Testis (tissue), 3 donors: ENCODE data around the gene SLC16A8. TPM values are rescaled to one million over a fixed set of nuclear protein-coding genes. Genes with fewer than 3 reads are reported as not detected.

ENCODE experiments used
- DNase-seq: peaks from one replicate; pipeline ENCODE4 v3.0.0-alpha.2; 2019
- H3K27ac ChIP-seq, 2 donors: fragments of 200-600 bp; sonication (generic); one replicate each; pipeline ENCODE4 v1.5.1; 2019
- H3K27me3 ChIP-seq: fragments of 200-600 bp; sonication (generic); one replicate; pipeline ENCODE4 v1.5.1; 2019
- H3K36me3 ChIP-seq: fragments of 200-600 bp; sonication (generic); one replicate; pipeline ENCODE4 v1.5.1; 2017; ENCODE audit warnings: low read depth; ENCODE audit errors: missing control alignments
- H3K4me1 ChIP-seq: fragments of 200-600 bp; sonication (generic); one replicate; pipeline ENCODE4 v1.5.1; 2019
- H3K4me3 ChIP-seq, 2 donors: fragments of 200-600 bp; sonication (generic); one replicate each; pipeline ENCODE4 v1.5.1; 2017 to 2019
- H3K9me3 ChIP-seq: fragments of 200-600 bp; sonication (generic); one replicate; pipeline ENCODE4 v1.5.1; 2017
- POLR2A ChIP-seq: fragments of 450-650 bp; IDR thresholded peaks from one replicate; pipeline ENCODE4 v1.6.1; 2017; ENCODE audit warnings: antibody characterized with exemption, mild to moderate bottlenecking, moderate library complexity
- WGBS, 2 donors: methylation state at CpG; one replicate each; pipeline ENCODE4 v1.1.5; 2018; 5-methylcytosine and 5-hydroxymethylcytosine counted together
- intact Hi-C: fragments of 100-400 bp; cut with DNase I; formaldehyde crosslinking; loops from one replicate; pipeline ENCODE4 v1.15.1; 2023; ENCODE audit warnings: low total_unique reads
- polyA plus RNA-seq: library from polyadenylated mRNA; stranded (reverse); fragments of 350-450 nt; fragmentation: Illumina TruSeq; extraction: RNeasy Lipid Tissue Mini Kit (QIAGEN cat#74804); gene quantifications from one replicate; pipeline ENCODE4 v1.2.3, GENCODE V29; 2014; ENCODE audit warnings: low read depth, low replicate concordance; ENCODE audit not compliant: insufficient read depth
- total RNA-seq, 2 donors: library from RNA; depleted of rRNA; stranded (reverse); fragments of >200 nt; gene quantifications; one replicate each; pipeline ENCODE4 v1.2.3, GENCODE V29; 2016
- TF ChIP-seq, protein P1 (sequence below), 3 experiments: fragments of 450-650 bp in 2 of 3; fragments of 200-600 bp in 1 of 3; sonication (generic) in 1 of 3; IDR thresholded peaks; one replicate each; pipeline ENCODE4 v1.5.1; 2016 to 2019; ENCODE audit warnings: antibody characterized with exemption in 3 of 3, mild to moderate bottlenecking in 2 of 3, moderate library complexity in 1 of 3

SLC16A8 gene
- total and polyA plus RNA-seq, 3 donors from 2014 or later: 1.6 to 2.4 (median 2.0) TPM

DNA sequence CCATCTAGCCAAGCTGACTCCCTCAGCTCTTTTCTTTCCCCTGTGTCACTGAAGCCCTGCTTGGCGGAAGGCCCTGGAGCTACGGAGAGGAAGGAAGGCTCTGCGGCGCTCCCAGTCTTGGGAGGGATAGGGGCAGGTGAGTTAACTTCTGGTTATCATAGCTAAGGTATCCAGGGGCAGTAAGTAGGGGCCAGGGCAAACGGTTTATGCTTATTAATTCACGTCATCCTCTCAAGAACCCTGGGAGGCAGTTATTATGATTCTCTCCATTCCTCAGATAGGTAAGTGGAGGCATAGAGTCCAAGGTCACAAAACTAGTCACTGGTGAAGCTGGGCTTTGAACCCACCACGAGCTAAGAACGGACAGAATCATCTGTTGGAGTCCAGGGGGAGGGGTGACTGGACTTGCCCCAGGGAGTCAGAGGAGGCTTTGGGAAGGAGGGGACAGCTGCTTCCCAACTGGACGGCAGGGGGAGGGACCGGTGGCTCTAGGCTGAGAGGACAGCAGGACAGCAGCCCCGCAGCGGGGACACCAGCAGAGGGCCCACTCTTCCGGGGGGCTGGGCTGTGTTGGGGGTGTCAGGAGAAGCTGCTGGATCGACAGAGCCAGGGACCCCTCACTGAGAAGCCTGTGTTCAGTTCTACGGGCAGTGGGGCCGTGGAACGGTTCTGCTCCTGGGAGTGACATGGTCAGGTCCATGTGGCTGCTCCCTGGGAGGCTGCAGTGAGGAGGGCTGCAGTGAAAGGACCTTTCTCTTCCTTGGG, 23.0 kb upstream of the SLC16A8 start:
- TF ChIP-seq, protein P1, sequence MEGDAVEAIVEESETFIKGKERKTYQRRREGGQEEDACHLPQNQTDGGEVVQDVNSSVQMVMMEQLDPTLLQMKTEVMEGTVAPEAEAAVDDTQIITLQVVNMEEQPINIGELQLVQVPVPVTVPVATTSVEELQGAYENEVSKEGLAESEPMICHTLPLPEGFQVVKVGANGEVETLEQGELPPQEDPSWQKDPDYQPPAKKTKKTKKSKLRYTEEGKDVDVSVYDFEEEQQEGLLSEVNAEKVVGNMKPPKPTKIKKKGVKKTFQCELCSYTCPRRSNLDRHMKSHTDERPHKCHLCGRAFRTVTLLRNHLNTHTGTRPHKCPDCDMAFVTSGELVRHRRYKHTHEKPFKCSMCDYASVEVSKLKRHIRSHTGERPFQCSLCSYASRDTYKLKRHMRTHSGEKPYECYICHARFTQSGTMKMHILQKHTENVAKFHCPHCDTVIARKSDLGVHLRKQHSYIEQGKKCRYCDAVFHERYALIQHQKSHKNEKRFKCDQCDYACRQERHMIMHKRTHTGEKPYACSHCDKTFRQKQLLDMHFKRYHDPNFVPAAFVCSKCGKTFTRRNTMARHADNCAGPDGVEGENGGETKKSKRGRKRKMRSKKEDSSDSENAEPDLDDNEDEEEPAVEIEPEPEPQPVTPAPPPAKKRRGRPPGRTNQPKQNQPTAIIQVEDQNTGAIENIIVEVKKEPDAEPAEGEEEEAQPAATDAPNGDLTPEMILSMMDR (IDR thresholded peaks at IDR 0.05): no peak
- no peak for TF ChIP-seq POLR2A
- H3K27ac ChIP-seq: no peak overlapping the region
- H3K36me3 ChIP-seq: no peaks in the 10 kb centered on the region
- no peak for DNase-seq
- H3K4me3 ChIP-seq: no peak overlapping the region
- H3K9me3 ChIP-seq: no peaks in the 10 kb centered on the region
- no peaks in the 10 kb centered on the region for H3K27me3 ChIP-seq
- 79 to 81% methylated on average over 16 to 17 of the region's 17 CpGs for WGBS, 2 donors
- peaks cover 8% of the 10 kb centered on the region for H3K4me1 ChIP-seq
- intact Hi-C loops: no loop called here

DNA sequence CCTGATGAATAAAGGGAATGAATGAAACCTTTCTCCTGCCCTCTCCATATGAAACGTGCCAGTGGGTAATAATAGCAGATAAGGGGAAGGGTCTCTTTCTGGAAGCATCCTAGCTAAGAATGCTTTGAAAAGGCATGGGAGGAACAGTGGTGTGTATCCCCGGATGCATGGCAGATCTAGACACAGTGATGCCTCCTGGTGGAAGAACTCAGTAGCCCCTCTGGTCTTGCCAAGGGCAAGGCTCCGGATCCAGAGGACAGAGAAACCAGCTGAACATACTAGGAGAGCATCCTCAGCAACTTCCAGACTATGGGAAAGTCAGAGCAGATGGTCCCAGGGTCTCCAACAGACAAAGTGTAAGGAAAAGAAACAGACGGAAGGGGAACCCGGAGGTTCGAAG, 20.1 kb upstream of the SLC16A8 start:
- intact Hi-C loops: no loop called here
- Histone ChIP-seq H3K36me3 (no peaks in the 10 kb centered on the region), H3K27ac (no peak overlapping the region), H3K9me3 (no peaks in the 10 kb centered on the region), H3K27me3 (no peaks in the 10 kb centered on the region), H3K4me3 (no peak overlapping the region), H3K4me1 (peaks cover 8% of the 10 kb centered on the region)
- TF ChIP-seq, protein P1 (IDR thresholded peaks at IDR 0.05): no peak
- no peak for TF ChIP-seq POLR2A
- 87 to 88% methylated on average over 6 of the region's 6 CpGs for WGBS, 2 donors
- DNase-seq: no peak

GRCh38 chr22:38103641-38104040, 19.7 kb upstream of the SLC16A8 start:
- 83 to 90% methylated on average over 8 of the region's 8 CpGs for WGBS, 2 donors
- H3K36me3 ChIP-seq: no peaks in the 10 kb centered on the region
- H3K9me3 ChIP-seq: no peaks in the 10 kb centered on the region
- TF ChIP-seq POLR2A: no peak
- TF ChIP-seq, protein P1 (IDR thresholded peaks at IDR 0.05): no peak
- H3K27me3 ChIP-seq: no peaks in the 10 kb centered on the region
- no peak overlapping the region for H3K27ac ChIP-seq
- peaks cover 11% of the 10 kb centered on the region for H3K4me1 ChIP-seq
- DNase-seq: no peak
- H3K4me3 ChIP-seq: no peak overlapping the region
- intact Hi-C loops: no loop called here

- H3K27me3 ChIP-seq: no peaks in the 10 kb centered on the region
- H3K4me3 ChIP-seq: no peak overlapping the region
- no peak for DNase-seq
- H3K4me1 ChIP-seq: peaks cover 4% of the 10 kb centered on the region
- TF ChIP-seq, protein P1 (IDR thresholded peaks at IDR 0.05): no peak
- no peak for TF ChIP-seq POLR2A
- no peak overlapping the region for H3K27ac ChIP-seq
- intact Hi-C loops: no loop called here
- no peaks in the 10 kb centered on the region for H3K9me3 ChIP-seq
- no peaks in the 10 kb centered on the region for H3K36me3 ChIP-seq
- WGBS, 2 donors: 75% methylated on average over 9 of the region's 9 CpGs
Observed at GRCh38 chr22:38098410-38099249, 14.6 kb upstream of the SLC16A8 start.
